ENCODE results near the gene SLC38A5.

- no peak for TF ChIP-seq CTCF (conservative IDR thresholded peaks at IDR 0.05; ENCODE audit: low read depth in 2 of 2)
- TF ChIP-seq POLR2AphosphoS5 (IDR thresholded peaks at IDR 0.05; ENCODE audit: low read depth): no peak
- no peak for TF ChIP-seq CREB1 (CRISPR knock-in tag; IDR thresholded peaks at IDR 0.05; ENCODE audit: low read depth)
These were observed 37.2 kb upstream of the SLC38A5 start for GRCh38 chrX:48507246-48507645.
